NB4 (cell line): ENCODE measurements around the gene MYCBPAP.

ENCODE experiments used
- DNase-seq: peaks from one replicate; pipeline ENCODE4 v3.0.0; 2010; ENCODE audit warnings: low read depth
- H3K4me3 ChIP-seq: one replicate; pipeline ENCODE4 v1.5.1; 2011; ENCODE audit warnings: mild to moderate bottlenecking, low read depth, low read length, moderate library complexity
- CTCF ChIP-seq: IDR thresholded peaks from one replicate; pipeline ENCODE4 v1.5.1; 2012; ENCODE audit warnings: low read depth, low read length
- MAX ChIP-seq: IDR thresholded peaks from 2 replicates; pipeline ENCODE4 v1.6.1; 2011; ENCODE audit warnings: low read depth, low read length
- MYC ChIP-seq: IDR thresholded peaks from 2 replicates; pipeline ENCODE4 v1.6.1; 2011; ENCODE audit warnings: low read depth, low read length
- POLR2A ChIP-seq: IDR thresholded peaks from 2 replicates; pipeline ENCODE4 v1.6.1; 2011; ENCODE audit warnings: mild to moderate bottlenecking; ENCODE audit not compliant: insufficient read length; ENCODE audit errors: extremely low read depth

MYCBPAP gene

GRCh38 chr17:50551433-50551815 is 43.2 kb downstream of the MYCBPAP start:
- no peak overlapping the region for H3K4me3 ChIP-seq
- no peak for DNase-seq
- TF ChIP-seq CTCF (no peak), POLR2A (no peak), MAX (no peak), MYC (no peak)

- no peak overlapping the region for H3K4me3 ChIP-seq
- DNase-seq: no peak
- TF ChIP-seq MAX (no peak), CTCF (no peak), POLR2A (no peak), MYC (no peak)
Measured at GRCh38 chr17:50551884-50552283, 43.6 kb downstream of the MYCBPAP start.

GRCh38 chr17:50554201-50554600 is 46.0 kb downstream of the MYCBPAP start:
- TF ChIP-seq MYC (no peak), MAX (no peak), CTCF (no peak), POLR2A (no peak)

GRCh38 chr17:50556803-50557202 is 48.6 kb downstream of the MYCBPAP start:
- no peak for DNase-seq
- no peak overlapping the region for H3K4me3 ChIP-seq
- TF ChIP-seq POLR2A (no peak), MYC (no peak)

More at GRCh38 chr17:50554201-50554600, 46.0 kb downstream of the MYCBPAP start:
- DNase-seq: no peak
- H3K4me3 ChIP-seq: no peak overlapping the region

GRCh38 chr17:50557630-50558029 is 49.4 kb downstream of the MYCBPAP start:
- H3K4me3 ChIP-seq: no peak overlapping the region
- TF ChIP-seq CTCF (no peak), MAX (no peak), POLR2A (no peak), MYC (no peak)
- DNase-seq: no peak

GRCh38 chr17:50558091-50558490 is 49.9 kb downstream of the MYCBPAP start:
- no peak for TF ChIP-seq POLR2A
- TF ChIP-seq MYC: no peak
- TF ChIP-seq CTCF: no peak
- TF ChIP-seq MAX: no peak
- H3K4me3 ChIP-seq: no peak overlapping the region
- DNase-seq: no peak
